Kasumi-1 (cell line): Measurements from ENCODE around the gene TPRG1.

Experiments used
- DNase-seq, 2 experiments: peaks; one replicate each; lab custom pipeline; 2025; lab: John Stamatoyannopoulos, UW

Gene TPRG1

DNA sequence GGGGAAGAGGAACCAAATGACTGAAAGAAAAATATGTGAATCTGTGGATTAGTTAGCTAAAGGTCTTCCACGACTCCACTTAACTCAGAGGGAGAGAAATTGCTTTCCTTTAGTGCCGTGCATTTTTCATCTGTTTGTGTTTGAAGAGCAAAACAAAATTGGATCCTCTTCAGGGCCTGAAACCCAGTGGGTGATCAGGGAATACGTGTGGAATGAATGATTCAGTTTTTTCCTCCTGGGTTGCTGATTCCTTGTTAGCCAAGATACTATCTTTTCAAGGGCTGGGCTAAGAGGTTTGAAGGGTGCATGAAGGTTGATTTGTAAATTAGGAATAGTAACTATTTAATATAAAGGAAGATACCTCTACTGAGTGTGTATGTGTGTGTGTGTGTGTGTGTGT lies 61.0 kb downstream of the TPRG1 start:
- no peak for DNase-seq

DNA sequence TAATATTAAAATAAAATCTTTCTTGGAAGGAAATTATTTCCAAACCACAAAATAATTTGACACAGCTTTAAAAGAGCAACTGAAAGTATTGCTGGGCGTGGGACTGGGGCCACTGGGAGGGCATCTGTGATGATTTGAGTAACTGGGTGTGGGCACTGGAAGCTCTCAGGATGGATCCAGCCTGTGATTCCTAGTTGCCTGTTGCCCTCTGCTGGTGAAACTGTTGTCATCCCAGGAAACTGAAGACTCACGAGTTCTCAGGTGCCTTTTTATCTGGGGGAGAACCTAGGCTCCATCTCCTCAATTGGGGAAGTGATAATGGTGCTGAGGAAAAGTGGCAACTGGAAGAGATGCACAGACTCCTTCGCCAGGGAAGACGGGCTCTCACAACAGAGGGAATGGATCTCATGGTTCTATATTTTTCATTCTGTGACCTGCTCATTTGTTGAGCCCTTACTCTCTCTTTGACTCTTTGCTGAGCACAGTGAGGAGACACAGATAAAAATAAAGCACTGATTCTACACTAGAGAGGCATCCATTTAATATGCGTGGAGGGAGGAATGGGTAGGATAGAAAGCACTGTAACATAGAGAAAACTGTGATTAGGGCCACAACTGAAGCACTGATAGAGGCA lies 61.6 kb downstream of the TPRG1 start:
- DNase-seq = peak; percentile 46 to 49

DNA sequence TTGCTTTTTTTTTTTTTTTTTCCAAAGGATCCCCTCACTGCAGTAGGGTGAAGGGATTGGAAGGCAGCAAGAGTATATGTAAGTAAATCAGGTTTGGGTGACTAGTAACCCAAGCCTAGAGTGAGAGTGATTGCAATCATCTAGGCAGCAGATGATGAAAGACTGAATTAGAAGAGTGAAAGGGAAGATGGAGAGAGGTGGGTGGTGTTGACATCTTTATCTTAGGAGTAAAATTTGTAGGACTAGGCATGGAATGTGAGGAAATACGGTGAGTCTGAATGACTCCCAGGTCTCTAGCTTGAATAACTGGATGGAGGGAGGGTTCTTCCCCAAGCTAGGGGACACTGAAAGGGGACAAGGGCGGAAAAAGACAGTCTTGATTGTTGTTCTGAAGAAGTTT lies 63.4 kb downstream of the TPRG1 start:
- no peak for DNase-seq

DNA sequence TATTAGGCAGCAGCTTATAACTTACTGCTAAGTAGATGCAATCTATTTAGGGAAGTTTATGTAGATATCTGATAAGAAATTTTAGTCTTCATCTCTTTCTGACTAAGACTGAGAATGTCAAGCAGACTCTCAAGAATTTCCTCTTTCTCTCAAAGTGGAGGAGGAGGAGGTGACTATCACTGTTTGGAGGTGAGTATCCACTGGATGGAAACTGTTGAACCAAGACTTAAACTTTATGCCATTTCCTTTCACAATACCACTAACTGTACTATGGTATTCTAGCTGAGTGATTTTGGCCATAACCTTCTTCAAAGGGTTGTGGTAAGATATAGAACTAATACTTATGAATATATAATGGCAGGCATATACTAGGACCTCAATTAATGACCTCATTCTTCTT lies 64.6 kb downstream of the TPRG1 start:
- DNase-seq = no peak

DNA sequence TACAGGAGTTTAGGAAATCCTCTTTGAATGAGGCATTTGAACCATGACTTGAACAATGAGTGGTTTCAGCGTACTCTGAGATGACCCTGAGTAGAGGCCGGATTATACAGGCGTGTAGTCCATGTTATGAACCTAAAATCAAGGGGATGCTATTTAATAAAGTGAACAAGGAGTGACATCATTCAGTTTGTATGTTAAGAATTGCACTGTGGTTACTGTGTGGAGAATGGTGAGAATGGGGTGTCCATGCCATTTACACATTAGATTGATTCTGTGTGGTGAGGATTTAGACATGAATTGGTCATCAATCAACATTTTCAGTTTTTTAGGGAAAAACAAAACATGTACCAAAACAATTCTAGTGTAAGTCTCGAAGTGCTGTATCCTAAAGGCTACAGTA lies 65.8 kb downstream of the TPRG1 start:
- no peak for DNase-seq

DNA sequence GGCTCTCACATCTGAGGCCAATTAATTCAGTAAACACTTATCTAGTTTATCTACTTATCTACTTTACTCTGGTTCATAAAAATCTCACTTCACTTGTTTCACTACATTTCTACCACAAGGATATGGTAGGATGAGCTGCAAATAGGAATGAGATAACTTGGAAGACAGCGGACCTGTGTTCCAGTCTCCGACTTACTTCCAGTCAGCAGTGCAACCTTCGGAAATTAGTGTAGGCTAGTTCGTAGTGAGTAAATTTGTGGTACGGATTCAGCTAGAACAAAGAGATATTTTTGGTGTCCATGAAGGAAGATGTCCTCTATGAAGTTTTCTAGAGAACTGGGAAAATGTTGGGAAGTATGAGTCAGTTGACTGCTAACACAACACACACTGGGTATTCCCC lies 66.3 kb downstream of the TPRG1 start:
- no peak for DNase-seq

DNA sequence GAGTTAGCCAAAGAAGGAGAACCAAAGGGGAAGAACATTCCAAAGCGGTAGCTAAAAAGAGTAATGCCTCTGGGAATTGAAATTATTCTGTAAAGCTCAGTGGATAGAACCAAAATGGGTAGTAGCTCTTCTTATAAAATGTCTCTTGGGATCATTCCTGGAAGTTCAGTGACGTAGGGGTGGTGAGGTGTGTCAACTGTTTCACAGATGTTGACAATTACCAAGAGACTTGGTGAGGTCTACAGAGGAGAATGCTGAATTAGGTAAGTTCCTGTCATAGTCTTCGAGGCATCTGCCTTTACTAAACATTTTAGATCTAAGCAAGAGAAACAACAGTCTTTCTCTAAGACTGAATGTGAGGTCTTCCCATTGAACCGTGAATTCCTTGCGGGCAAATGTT lies 67.8 kb downstream of the TPRG1 start:
- DNase-seq = no peak

DNA sequence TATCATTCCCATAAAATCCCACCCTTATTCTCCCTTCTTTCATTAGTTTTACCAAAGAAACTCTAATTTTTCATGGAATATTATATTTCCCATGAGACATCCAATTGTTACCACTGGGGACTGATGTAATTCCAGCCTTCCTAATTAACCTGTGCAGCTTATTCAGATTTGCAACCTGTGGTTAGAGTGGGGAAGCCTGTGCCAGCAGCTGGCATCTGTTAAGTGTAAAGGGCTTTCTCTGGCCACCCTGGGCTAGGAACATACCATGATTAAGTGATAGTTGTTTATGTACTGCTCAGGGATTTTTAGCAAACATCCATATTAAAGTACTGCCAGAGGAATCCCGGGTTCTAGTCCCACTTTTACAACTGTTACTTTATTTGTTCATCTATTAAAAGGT lies 78.2 kb downstream of the TPRG1 start:
- no peak for DNase-seq

DNA sequence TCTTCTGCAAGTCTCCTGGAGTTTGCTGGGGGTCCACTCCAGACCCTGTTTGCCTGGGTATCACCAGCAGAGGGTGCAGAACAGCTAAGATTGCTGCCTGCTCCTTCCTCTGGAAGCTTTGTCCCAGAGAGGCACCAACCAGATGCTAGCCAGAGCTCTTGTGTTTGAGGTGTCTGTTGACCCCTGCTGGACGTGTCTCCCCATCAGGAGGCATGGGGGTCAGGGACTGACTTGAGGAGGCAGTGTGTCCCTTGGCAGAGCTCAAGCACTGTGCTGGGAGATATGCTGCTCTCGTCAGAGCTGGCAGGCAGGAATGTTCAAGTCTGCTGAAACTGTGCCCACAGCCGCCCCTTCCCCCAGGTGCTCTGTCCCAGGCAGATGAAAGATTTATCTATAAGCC lies 86.5 kb downstream of the TPRG1 start:
- no peak for DNase-seq

DNA sequence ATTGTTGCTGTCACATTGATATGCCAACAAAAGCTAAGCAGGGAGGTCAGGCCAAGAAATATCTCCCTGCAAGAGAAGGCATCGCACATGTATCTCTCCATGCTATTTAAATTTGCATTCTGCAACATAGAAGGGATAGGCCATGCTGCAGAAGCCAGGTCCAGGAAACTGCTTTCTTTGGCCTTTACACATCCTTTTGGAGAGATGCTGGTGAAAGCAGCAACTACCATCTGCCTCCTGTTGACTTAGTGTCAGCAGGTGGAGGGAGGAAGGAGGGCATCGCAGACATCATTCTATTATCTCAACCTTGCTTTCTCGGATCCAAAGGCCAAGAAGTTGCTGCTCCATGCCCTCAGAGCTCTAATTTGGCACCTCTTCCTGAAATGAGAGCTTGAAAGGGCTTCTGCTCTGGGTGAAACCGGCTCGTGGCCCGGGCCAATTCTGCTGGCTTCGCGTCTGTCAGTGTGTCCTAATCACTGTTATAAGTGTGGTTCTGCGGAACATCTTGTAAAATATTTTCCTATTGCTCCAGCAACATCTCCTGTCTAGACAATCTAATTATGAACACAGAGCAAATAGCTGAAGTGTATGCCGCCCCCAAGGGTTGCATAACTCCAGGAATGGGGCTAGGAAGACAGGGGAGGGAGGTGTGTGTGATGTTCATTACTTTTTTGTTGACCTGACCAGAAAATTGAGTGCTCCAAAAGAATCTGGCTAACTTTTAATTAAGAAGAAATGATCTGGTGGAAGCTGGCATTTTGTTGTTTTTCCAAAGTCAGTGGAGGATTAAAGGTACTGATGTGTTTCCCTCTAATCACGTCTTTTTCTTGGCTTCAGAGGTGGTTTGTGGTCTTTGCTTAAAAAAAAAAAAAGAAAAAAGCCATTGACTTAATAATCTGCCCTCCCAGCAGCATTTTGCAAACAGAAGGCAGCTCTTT lies 89.1 kb downstream of the TPRG1 start:
- DNase-seq = no peak

DNA sequence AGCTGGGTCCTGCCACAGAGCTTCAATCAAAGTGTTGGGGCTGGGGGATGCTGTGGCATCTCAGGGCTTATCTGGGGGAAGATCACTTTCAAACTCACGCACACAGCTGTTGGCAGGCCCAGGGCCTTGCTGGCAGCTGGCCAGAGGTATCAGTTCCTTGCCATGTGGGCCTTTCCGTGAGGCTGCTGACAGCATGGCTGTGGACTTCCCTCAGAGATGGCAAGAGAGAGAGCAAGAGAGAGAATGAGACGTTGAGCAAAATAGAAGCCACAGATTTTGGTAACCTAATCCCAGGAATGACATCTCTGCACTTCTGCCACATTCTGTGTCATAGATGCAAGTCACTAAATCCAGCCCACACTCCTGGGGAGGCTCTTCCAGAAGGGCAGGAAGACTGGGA lies 91.0 kb downstream of the TPRG1 start:
- DNase-seq = no peak

DNA sequence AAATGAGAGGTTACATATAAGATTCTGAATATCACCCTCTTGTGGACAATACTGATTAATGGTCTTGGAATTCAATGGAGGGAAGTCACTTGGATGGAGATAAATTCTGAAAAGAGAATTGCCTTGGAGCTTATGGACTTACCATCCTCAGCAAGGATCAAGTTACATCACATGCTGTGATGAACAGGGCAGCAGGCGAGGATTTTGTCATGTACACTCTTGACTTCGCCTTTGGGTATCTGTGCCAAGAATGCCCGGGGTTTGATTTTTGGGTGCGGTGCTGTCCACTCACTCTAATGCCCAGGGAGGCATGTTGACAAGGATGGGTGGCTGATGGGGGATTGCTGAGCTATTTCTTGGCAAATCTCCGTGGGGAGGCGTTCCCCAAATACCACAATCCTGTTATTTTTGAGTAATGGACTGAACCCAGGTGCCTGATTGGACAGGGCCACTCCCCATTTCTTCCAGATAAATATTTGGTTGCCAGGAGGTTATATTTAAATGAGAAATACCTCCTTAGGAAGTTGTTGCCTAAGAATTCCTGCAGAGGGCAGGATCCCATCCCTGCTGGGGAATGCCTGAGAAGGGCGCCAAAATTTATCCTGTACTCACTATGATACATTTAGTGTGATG lies 96.3 kb downstream of the TPRG1 start:
- DNase-seq = peak; percentile 19 to 50

DNA sequence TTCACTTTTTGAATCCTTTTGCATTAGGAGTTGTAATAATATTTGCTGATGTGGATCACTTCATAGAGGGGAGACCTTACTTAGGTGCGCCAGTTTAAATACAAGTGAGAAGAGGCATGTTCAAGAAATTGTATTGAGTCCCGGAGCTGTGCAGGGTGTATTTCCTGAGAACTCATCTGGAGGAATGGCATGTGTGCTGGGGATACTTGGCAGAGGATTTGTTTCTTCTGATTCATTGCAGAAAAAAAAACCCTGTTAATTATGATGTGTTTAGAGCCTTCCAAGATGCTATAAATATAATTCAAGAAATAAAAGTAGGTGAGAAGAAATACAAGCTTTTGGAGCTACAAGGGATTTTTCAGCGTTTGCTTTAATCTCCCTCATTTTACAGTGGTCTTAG lies 97.6 kb downstream of the TPRG1 start:
- DNase-seq = no peak

DNA sequence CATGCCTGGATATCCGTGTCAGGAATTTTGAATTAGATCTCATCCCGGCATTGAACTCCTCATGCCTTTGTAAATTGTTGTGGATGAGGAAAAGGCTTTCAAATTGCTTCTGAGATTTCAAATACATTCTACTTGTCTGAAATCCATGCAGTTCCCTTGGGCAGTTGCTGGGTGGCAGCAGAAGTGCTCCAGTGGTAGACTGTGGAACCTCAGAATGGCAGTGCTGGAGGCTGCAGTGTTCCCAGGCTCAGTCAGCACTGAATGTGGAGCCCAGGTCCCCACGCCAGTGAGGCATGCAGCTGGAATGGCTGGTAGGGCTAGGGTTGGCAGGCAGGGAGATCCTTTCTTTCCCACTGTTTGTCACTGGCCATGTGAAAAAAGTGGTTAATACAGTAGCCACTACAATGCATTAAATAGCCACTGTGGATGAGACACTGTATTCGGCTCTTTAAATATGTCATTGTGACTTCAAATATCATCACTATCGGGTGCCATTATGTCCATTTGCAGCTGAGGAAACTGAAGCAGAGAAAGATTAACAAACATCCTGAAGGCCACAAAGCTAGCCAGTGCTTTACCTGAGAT lies 98.6 kb downstream of the TPRG1 start:
- DNase-seq = peak; percentile 71 to 89

DNA sequence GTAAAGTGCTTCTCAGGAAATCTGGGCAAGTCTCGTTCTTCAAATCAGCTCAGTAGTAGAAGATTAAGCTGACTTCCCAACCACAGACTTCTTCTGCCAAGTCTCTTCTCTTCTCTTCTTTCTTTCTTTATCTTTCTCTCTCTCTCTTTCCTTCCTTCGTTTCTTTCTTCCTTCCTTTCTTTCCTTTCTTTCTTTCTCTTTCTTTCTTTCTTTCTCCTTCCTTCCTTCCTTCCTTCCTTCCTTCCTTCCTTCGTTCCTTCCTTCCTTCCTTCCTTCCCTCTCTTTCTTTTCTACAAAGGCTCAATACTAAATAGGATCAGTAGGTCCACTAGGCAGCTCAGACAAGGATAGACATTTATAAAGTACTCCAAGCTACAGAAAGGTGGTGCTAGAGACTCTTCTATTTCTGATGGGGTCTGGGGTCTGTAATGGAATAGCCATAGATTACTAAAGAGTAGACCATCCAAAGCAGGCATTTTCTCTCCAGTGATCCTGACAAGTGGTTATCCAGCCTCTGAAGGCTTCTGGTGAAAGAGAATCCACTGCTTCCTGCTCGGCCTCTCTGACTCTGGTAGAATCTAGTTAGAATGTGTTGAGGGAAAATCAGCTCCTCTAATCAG lies 100.8 kb downstream of the TPRG1 start:
- peak; percentile 61 to 83 for DNase-seq

DNA sequence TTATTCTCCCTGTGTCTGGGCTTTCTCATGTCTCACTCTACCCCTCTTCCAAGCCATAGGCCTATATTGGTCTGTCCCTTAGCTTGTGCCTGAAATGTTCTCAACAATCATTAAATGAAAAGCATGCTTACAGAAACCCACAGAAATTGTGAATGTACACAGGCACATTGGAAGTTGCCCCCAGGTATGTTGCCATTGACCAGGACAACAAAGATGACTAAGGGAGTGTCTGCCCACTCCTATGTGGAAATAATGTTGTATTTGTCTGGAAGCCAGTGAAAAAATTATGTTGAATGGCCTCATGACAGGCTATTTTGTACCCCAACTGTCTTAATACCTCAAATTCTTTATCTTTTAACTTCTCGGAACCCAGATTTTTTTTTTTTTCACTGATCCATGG lies 102.0 kb downstream of the TPRG1 start:
- no peak for DNase-seq

DNA sequence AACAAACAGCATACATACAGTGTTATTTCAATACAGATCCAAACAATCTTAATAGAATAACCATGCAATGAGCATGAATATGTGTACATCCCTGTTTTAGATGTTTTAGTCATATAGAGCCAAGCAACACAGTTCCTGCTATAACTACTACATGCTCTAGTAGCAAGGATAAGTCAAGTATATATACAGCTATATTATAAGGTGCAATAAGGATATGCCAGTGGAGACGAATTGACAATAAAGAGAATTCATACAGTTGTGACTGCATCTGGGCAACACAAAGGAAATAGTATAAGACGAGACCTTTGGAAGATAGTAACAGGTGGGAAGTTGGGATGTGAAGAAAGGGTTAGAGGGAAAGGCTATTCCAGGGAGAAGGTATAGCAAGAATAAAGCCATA lies 103.4 kb downstream of the TPRG1 start:
- no peak for DNase-seq

DNA sequence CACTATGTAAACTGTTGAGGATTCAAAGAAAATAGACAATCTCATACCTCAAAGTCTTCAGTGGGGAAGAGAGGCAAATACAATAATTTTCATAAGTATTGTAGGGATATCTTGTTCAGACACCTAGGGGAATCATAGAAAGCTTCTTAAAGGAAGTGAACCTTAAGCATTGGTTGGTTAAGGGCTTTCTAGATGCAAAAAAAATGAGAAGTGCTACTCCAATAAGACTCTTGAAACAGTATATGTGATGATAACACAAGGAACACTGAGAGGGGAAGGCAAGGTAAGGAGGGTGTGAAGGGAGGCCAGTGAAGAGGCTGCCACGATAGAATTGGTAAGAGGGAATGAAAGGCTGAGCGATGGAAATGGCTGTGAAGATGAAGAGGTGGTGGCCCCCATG lies 104.1 kb downstream of the TPRG1 start:
- no peak for DNase-seq

DNA sequence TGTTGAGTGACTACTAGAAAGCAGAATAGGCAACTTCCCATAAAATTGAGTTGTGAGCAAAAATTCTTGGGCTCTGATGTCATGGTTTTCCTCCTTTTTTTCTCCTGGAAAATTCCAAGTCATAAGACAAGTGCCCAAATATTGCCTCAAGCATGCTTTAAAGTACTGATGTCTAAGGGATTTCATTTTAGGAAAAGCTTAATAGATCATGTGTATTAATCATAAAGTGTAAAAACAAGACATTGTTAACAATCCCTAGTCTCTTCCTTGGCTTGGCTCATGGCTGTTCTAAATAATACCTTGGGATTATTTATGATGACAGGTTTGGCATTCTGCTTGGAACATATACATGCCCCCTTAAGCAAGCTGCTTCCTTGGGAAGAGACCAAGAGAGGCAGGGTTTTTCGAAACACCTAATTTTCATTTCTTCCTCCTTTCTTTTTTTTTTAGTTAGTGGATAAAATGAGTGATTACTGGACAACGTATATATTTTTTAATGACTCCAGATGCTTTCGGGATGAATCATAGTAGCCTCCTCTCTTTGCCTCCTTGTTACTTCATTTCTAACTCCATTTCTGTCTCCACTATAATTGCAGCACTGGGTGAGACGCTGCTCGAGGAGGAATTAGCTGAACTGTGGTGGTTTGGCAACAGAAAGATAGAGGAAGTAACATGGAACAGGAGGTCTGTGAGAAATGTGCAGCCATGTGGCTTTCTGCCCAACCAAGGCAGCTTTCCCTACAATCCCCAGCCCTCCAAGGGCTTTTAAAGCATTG lies 104.9 kb downstream of the TPRG1 start:
- peak; percentile 94 to 96 for DNase-seq

DNA sequence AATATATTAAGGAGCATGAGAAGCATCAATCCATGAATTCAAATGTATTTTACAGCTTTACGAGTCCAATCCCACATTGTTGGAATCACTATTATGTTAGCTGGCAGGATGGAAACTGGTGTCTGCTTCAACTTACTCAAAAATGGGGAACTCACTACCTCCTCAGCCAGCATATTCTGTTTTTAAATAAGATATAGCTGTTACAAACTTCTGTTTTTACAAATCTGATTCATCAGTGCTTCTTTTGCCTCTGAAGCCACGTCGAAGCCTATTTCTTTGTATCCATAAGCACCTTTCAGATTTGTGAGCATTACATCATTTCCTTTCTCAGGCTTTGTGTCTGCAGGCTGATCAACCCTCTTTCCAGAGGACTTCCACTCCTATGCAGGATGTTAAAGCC lies 105.9 kb downstream of the TPRG1 start:
- peak; percentile 10 to 16 for DNase-seq

DNA sequence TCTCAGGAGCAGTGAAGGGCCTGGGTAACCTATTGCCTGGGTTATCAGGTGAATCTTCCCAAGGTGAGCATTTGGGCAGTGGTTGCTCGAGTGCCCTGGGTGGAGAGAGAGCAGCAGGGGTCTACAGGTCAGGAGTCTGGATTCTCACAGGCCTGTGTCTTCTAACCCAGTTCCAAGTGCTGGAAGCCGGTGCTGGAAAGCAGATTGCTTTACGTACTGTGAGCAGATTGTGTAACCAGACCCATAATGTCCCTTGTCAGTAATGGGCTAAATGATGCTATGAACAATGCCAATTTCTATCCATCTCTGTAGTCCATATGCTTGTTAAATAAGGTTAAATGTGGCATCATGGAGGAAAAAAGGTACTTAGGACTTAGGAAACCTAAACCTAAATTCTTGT lies 106.5 kb downstream of the TPRG1 start:
- no peak for DNase-seq

DNA sequence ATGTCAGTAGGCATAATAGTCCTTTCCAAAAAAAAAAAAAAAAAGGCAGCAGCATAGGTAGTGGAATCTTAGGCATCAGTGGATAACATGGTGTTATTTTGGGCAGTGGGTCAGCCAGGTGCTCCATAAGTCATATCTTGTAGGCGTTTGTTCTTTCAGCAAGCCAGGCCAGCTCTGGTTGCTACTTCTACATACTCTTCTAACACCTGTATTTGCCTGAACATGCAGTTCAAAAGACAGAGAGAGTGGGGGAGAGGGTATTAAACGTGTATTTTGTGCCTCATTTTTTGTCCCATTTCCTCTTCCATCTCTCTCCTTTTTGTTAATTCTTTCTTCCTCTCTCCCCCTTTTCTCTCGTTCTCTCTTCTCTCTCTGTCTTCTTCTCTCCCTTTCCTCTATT lies 110.4 kb downstream of the TPRG1 start:
- no peak for DNase-seq
